NCI-H2107 (cell line): ENCODE measurements around the gene SPOCK1.

Source experiments
- DNase-seq: peaks from one replicate; lab custom pipeline; 2025; lab: John Stamatoyannopoulos, UW

SPOCK1 gene

DNA sequence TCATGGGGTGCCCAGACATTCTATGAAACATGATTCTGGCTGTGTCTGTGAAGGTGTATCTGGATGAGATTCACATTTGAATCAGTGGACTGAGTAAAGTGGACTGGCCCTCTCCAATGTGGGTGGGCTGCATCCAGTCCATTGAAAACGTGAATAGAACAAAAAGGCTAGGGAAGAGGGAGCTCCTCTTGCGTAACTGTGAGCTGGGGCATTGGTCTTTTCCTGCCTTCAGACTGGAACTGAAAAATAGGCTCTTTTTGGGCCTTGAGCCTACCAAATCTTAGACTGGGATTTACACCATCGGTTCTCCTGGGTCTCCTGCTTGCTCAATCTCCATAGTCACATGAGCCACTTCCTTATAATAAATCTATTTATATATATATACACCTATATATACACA, 170.1 kb downstream of the SPOCK1 start:
- DNase-seq: no peak

DNA sequence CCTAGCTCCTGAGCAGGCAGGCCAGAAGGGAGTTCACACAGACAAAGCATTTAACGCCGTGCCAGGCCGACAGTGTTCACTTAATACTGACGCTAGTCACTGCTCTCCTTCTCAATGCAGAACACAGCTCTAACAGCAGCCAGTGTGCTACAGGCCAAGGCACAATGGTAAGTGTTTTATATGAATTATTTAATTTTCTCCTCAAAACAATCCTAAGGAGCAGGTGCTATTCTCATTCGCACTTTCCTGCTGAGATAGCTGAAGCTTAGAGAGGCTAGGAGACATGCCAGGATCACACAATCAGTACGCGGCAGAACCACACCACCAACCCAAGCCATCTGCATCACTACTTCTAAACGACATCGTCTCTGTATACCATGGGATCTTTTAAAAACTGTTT, 170.7 kb downstream of the SPOCK1 start:
- DNase-seq: no peak

DNA sequence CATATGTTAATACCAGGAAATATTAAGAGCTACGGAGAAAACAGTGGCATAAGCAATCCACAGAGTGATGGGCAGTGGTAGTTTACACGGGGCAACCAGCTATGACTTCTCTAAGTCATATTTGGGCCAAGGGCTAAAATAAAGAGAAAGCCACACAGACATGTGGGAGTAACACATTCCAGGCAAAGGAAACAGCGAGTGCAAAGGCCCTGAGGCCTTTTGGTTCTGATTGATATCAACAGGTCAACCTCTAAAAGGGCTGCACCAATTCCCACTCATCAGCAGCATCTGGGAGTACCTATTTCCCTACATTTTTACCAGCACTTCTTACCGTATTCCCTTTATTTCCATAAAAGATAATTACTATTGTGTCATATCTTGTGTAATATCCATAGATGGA, 173.4 kb downstream of the SPOCK1 start:
- DNase-seq: no peak

DNA sequence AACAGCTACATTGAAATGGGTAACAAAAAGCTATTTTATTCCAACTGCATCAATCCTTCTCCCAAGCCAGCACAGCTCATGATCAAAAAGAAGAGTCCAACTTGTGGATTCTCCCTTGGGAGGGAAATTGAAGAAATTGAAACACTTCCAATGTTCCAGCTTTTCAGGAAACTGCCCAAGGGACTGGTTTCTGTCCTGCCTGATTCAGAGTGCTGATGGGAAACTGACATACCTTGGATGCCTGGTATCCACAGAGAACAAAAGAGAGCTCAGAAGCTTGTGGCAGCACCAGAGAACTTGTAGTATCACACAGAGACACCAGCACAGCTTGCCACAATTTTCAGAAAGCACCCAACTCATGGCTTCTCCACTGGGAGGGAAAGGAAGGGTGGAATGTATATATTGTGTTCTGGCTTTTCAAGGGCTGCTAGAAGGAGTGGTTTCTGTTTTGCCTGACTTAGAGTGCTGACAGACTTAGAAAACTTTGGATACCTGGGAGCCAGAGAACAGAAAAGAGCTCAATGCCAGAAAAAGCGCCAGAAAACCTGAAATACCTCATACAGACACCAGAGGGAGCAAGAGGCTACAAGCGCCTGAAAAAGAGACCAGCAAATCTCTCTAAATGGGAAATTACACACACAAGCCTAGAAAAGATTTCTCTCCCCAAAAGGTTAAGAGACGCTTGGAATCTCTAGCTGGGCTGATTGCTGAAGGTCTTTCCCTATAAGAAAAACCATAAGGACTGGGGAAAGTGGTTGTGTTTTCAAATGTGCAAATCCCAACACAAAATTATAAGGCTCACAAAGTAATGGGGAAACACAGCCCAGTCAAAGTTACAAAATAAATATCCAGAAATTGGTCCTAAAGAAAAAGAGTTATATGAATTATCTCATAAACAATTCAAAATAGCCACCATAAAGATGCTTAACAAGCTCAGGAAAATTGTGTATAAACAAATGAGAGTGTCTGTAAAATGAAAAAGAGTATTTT, 178.8 kb downstream of the SPOCK1 start:
- DNase-seq: no peak

DNA sequence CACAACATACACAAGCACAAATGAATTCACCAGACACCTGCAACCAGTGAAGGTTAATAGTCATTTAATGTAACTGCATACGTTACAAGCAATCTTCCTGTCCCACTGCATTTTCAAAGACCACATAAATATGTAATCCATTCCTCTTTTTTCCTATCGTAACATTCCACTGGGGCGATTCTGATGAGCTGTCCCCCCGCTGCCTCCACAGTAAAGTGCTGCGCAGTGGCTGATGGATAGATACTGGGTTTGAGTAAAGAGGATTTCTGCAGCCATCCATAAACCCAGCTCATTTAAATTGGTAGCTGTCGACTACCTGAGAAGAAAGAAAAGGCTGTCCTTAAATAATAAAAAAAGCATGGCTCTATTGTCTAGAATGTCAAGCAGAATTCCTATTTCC, 181.1 kb downstream of the SPOCK1 start:
- no peak for DNase-seq

DNA sequence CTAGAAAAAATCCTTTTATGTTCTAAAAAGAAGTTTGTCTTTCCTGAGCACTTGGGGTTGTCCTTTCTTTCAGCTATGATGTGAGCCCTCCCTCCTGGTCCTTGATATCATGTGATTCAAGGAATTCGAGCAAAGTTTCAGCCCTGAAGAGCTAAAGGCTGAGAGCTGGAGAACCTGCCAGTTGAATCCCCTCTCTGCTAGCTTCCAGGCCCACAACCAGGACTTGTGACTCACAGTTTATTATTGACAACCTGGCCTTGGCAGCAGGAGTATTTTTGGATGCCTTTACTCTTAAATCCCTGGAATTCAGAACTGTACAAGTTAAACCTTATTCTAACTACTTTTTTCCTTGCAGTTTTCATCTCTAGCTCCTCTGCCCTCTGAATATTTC, 182.8 kb downstream of the SPOCK1 start:
- DNase-seq: no peak

DNA sequence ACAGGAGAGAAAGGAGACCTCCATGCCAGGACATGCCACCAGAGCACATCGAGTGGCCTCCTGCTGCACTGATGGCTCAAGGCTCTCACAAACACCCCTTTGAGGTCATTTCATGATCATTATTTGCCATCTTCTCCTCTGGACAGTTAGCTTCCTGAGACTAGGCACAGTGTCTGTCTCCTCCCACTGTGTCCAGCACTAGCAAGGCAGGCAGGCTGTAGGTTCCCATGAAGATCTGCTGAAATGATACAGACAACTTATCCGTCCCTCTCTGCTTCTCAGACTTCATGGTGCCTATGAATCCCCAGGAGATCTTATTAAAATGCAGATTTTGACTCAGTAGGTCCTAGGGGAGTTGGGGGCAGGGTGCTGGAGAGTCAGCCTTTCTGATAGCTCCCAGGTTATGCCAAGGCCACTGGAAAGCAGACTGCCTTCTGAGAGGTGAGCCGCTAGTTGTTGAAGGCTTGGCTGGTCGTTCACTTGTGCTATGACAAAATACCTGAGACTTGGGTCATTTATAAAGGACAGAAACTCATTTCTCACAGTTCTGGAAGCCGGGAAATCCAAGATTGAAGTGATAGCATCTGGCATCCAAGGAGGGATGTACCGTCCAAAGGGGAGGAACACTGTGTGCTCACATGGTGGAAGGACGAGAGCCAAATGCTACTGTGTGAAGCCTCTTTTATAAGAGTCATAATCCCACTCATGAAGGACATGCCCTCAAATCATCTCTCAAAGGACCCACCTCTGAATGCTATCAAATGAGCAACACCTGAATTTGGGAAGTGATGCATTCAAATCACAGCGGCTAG, 183.4 kb downstream of the SPOCK1 start:
- DNase-seq: no peak

DNA sequence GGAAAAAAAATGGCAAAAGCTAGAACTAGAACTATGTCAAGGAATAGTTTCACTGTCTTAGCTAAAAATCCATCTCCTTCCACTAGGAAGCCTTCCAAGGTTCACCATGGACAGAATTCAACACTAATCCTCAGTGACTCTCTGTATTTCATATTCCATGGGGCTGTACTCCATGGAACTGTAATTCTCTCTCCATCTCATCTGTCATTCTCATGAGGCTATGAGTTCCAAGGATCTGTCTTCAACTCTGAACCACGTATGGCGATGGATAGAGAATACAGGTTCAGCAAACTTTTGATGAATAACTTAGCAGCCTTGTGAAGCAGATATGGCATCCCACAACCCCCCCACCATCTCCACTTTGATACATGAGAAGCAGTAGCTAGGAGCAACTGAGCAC, 184.0 kb downstream of the SPOCK1 start:
- DNase-seq: no peak

DNA sequence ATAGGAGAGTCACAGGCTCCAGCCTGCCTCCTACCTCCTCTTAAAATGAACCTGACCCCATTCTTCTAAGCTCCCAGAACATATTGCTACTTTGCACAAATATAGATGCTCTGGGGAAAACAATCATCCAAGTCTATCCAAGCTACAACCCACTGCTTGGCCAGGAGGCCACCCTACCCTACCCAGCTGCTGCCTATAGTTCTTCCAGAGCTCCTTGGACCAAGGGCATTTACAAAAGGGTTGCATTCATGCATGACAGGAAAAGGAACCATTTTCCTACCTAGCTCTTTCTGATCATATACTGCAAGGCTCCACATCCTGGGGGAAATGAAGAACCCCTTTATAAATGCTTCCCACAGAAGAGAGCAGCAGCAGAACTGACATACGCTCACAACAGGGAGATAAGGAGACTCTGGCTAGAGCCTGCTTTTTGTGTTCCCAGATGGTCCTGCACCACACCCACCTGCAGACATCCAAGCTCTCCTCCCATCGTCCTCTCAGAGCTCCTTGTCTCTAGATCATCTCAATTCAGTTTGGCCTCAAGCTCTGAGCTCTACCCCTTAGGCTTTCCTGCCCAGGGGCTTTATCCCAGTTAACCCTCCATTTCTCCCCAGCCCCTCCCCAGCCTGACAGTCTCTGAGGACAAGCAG, 185.5 kb downstream of the SPOCK1 start:
- no peak for DNase-seq

DNA sequence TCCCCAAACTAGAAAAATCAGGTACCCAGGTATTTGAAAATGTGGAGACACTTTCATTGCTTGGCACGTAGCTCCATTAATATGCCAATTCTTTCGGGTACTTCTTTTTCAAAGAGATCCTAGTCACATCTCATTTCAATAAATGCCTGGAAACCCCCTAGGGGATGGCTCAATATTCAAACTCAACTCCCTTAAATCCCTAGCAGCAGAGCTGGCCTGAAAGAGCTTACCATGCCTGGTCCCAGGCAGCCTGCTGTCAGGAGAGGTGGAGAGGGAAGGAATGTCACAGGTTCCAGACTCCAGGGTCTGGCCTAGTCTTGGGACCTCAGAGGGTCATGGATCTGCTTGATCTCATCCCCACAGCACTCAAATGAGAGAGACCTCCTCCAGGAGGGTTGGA, 187.1 kb downstream of the SPOCK1 start:
- no peak for DNase-seq

DNA sequence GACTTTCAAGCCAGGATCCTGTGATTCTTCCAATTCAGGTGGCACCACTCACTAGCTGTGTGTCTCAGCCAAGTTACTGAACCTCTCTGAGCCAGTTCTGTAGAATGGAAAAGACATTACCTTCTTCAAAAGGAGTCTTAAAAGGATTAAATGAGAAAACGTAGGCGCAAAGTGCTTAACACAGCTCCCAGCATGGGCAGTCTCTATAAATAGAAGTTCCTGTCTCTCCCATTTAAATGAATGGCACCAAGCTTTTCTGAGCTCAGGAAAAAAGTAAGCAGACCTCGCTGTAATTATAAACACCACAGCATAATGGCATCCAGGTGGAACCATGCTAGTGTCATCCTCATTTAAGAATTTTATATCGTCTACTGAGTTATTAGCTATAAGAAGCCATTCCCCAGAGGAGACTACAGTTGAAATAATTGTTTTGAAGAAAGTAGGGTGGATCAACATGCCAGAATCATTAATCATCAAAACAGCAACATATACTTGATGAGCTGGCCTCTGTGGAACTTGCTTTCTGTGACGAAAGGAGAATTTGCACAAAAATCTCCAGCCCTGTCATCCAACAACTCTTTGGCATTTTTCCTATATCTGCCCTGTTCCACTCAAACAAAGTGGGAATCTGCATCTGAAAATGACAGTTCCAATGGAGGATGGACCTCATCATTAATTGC, 188.9 kb downstream of the SPOCK1 start:
- DNase-seq: no peak

DNA sequence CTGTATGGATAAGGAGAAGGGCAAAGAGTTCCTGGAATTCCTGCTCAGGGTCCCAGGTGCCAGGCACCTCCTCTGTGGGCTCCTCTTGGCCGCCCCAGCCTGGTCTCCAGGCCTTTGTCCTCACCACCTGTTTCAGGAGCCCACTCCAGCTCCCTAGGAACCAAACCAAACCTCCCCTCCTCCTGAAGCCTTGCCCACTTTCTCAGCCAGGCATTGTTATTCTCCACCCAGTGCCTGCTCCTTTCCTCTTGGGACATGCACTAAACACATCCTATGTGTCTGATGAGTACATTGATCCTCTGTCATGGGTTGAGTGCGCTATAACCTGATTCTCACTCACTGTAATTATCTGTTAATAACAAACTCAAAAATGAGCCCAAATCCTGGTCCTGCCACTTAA, 189.8 kb downstream of the SPOCK1 start:
- no peak for DNase-seq

DNA sequence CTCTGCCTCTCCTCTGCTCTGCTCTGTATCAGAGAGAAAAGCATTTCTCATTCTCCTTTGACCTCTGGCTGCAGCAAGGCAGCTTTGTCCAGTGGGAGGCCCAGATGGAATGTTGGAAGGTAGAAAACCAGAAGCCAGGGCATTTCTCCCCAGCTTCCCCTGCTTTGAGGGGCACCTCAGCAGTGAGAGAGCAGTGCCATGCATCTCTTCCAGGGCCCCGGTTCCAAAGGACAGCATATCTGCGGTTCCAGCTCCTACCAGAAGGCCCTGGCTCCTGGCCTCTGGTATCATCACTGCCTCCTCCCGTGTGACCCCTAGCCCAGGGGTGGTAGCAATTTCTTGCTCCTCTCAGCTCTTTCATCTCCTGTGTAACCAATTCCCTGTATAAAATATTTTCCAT, 190.8 kb downstream of the SPOCK1 start:
- DNase-seq: no peak

DNA sequence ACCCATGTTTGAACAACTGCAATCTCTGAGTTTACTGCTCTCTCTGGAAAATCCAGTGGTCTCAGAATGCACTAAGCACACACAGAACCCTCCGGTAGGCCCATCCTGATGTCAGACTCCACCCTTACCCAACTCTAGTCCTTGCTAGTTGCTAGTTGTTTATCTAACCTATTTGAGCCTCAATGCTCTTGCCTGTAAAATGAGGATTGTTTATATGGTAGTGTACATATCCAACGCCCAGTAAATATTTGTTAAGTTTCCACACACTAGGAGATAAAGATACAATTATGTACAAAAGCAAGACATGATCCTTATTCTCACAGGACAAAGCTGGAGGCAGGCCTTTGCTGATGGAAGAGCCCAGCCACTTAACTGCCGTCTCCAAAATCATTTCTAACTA, 192.2 kb downstream of the SPOCK1 start:
- no peak for DNase-seq

DNA sequence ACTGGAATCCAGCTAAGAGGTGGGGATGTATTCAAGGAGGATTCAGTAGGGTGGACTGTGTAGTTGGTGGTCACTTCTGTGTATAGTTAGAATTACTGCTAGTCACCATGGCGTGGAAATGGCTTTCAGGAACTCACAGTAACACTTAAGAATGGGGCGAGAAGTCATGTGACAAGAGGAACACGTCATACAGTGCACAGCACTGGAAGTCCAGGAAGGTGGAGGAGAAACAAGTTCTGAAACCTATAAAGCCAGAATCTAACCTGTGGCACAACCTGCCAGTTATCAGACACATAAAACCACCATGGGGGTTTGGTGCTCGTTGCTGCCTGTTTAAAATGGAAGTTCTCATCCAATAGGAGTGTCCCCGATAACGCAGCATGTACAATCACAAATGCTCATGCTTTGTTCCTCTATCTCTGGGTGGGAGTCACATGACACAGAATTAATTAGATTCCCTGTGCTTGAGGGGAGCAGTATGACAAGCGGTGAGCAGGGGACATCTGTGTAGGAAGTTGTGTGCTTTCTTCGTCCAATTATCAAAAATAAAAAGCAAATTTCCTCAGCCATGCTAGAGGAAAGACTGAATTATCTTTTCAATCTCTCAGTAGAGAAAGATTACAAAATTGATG, 193.0 kb downstream of the SPOCK1 start:
- no peak for DNase-seq

DNA sequence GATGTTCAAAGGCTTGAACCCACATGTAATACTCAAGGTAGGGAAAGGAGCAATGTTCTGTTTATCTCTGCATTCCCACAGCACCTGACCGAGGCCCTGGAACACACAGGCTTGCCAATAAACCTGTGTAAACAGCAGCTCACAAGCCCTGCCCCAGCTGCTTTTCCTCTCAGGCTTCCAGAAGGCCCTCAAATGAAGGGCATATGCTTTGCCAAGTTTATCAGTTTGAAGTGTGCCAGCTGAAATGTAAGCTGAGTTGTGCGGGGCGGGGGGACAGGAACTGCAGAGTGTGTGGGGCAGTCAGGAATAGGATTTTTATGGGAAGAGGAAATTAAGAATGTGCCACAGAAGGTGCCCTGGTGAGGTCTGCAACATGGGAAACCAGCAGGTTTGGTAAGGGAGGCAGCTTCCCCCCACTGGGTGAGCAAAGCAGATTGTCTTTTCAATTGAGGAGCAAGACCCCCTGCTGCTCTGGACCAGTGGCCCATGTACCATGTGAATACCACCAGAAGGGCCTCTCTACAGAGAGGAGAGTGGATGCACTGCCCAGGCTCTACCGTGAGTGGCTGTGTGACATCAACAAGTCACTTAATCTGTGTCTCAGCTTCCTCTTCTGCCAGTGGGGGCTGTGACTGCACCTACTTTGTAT, 194.8 kb downstream of the SPOCK1 start:
- DNase-seq: peak; percentile 43

DNA sequence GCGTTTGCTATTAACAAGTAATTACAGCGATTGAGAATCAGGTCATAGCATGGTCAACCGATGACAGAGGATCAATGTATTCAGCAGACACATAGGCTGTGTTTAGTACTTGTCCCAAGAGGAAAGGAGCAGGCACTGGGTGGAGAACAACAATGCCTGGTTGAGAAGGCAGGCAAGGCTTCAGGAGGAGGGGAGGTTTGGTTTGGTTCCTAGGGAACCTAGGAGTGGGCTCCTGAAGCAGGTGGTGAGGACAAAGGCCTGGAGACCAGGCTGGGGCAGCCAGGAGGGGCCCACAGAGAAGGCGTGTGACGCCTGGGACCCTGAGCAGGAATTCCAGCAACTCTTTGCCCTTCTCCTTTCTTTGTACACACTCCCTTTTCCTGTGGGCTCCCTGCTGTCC, 195.6 kb downstream of the SPOCK1 start:
- DNase-seq: no peak

DNA sequence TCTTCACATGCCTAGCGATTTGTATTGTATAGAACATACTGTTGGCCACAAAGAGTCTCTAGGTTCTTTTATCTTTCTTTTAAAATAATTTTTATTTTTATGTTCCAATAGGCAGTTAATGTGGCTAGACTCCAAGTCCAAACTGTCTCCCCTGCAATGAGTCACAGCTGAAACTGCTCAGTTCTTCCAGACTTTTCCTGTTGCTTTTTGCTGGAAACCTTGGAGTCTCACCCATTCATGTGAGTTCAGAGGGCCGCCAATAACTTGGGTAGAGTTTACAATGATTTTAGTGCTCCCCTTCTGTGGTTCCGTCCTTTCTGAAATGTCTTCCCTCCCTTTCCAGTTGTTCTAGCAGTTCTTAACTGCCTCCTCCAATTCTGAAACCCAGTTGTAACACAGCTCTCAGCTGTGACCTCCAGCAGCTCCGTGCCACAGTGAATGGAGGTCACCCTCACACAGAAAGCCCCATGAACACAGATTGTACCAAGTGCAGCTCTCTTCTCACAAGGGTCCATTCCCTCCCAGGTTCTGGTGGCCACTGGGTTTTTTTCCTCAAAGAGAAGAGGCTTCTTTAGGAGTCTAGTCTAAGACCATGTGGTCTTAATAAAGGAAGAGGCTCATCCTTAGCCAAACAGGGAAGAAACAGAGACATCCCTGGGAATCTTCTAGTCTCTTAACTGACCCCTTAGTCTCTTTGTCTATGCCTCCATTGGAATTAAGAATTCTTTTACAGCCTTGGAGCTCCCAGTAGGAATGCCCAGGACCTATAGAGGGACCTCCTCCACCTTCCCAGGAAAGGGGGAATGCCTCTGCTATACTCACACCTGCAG, 198.5 kb downstream of the SPOCK1 start:
- DNase-seq: no peak

DNA sequence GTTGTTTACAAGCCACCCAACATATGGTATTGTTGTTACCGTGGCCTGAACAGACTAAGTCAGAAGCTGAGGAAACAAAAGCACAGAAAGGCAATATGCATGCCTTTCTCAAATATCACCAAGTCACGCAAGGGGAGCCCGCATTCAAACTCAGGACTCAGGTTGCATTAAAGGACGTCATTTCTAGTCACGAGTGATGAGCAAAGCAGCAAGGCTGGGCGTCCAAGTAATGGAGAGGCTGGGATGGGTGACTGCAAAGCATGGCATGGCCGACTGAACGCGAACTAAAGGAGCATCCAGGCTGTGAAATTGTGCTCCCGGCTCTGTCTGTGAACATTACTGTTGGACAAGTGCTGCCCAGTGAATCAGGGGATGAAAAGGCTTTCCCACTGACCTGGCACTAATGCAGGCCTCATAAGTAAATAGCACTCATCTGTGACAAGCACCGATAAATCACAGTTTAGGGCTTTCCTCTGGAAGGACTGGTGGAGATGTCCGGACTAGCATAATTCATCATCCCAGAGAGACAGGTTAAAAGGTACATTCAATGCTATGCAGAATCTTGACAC, 202.8 kb downstream of the SPOCK1 start:
- DNase-seq: peak; percentile 15

DNA sequence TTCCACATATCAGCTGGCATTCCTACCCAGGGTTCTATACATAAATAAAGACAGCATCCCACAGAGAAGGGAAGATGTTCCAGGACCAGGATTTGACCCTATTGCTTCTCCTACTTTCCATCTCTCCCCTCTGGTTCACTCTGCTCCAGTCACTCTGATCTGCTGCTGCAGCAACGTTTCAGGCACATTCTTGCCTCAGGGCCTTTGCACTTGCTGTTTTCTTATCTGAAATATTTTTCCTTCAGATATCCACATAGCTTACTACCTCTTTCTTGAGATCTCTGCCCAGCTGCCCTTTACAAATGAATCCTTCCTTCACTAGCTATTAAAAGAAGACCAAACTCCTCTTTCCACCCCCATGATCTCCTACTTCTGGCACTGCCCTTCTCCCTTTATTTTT, 204.5 kb downstream of the SPOCK1 start:
- DNase-seq: no peak
